HG03457 (cell line): Measurements from ENCODE around the gene KIAA0232.
"Not testable (repeated sequence)": the region's sequence is repeated elsewhere in the genome, so short reads cannot be mapped to it uniquely, and the experiment has no call there.

ENCODE experiments used
- ATAC-seq: cut with Tn5 transposase; IDR thresholded peaks from one replicate; pipeline ENCODE4 v1.9.1; 2021; ENCODE audit warnings: moderate number of reproducible peaks; ENCODE audit not compliant: unreplicated experiment

Gene KIAA0232

GRCh38 chr4:6875431-6875831 lies 92.9 kb downstream of the KIAA0232 start:
- ATAC-seq, result no peak

GRCh38 chr4:6876440-6876839 lies 93.9 kb downstream of the KIAA0232 start:
- no peak for ATAC-seq

- no peak for ATAC-seq
These were observed 94.5 kb downstream of the KIAA0232 start for GRCh38 chr4:6877067-6877466.

- ATAC-seq, result no peak
These were observed 96.0 kb downstream of the KIAA0232 start for GRCh38 chr4:6878451-6879059.

GRCh38 chr4:6880691-6881090 lies 98.2 kb downstream of the KIAA0232 start:
- ATAC-seq, result no peak

GRCh38 chr4:6881908-6882307 lies 99.4 kb downstream of the KIAA0232 start:
- no peak for ATAC-seq

- no peak for ATAC-seq
These were observed 101.9 kb downstream of the KIAA0232 start for GRCh38 chr4:6884341-6884870.

GRCh38 chr4:6885953-6886557 lies 103.5 kb downstream of the KIAA0232 start:
- no peak for ATAC-seq

- no peak for ATAC-seq
These were observed 104.4 kb downstream of the KIAA0232 start for GRCh38 chr4:6886886-6887285.

GRCh38 chr4:6887591-6888371 lies 105.3 kb downstream of the KIAA0232 start:
- ATAC-seq, result no peak

GRCh38 chr4:6888506-6889071 lies 106.1 kb downstream of the KIAA0232 start:
- ATAC-seq, result no peak

GRCh38 chr4:6889101-6889735 lies 106.7 kb downstream of the KIAA0232 start:
- ATAC-seq, result no peak

GRCh38 chr4:6889736-6890324 lies 107.3 kb downstream of the KIAA0232 start:
- no peak for ATAC-seq

GRCh38 chr4:6890358-6890757 lies 107.8 kb downstream of the KIAA0232 start:
- no peak for ATAC-seq

GRCh38 chr4:6890971-6891370 lies 108.4 kb downstream of the KIAA0232 start:
- not testable (repeated sequence) for ATAC-seq

- no peak for ATAC-seq
These were observed 109.1 kb downstream of the KIAA0232 start for GRCh38 chr4:6891436-6892170.

- ATAC-seq, result no peak
These were observed 109.8 kb downstream of the KIAA0232 start for GRCh38 chr4:6892190-6892908.

GRCh38 chr4:6892909-6893202 lies 110.3 kb downstream of the KIAA0232 start:
- no peak for ATAC-seq

GRCh38 chr4:6893449-6894085 lies 111.0 kb downstream of the KIAA0232 start:
- no peak for ATAC-seq
